HG03135 (cell line): ENCODE data around the gene RSRP1.

ENCODE experiments used
- ATAC-seq: cut with Tn5 transposase; IDR thresholded peaks from one replicate; pipeline ENCODE4 v1.9.1; 2021; ENCODE audit warnings: mild to moderate bottlenecking, moderate library complexity; ENCODE audit not compliant: unreplicated experiment

The RSRP1 gene

GRCh38 chr1:25195835-25196234 lies 51.4 kb downstream of the RSRP1 start:
- no peak for ATAC-seq

DNA sequence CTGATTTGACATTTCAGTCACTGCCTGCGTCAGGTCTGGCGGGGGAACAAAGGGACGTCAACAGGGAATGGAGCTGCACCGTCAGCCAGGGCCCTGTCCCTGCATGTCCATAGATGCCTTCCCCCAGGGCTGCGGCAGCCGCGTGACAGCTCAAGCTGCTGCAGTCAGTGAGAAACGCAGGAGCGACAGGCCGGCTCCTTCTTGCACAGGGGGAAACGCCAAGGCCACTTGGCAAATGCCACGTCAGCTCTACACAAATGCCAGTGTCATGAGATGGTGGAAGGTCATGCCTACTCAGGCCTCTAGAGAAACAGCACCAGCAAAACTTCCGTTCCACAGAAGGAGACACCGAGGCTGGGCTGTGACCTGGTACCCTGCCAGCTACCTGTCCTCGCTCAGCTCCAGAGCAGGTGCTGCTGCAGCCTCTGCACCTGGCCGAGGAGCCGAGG lies 52.7 kb downstream of the RSRP1 start:
- no peak for ATAC-seq

GRCh38 chr1:25194054-25194453 lies 53.2 kb downstream of the RSRP1 start:
- ATAC-seq: no peak

DNA sequence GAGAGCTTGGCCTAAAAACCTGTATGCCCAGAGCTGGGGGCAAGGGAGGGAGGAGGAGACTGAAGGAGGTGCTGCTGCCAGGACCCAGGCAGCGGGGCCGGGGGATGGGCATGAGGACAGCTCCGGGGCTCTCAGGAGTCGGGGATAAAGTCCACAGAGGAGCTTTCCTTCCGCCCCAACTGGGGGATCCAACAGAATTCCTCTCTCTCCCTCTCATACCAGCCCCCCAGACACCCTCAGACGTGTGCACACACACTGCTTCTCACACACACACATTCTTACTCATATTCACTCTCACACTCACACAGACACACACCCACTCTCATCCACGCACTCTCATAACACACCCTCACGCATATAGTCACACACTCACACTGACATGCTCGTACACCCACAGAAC lies 54.0 kb downstream of the RSRP1 start:
- no peak for ATAC-seq
